Measurements from ENCODE around the gene NCDN.

The NCDN gene

DNA sequence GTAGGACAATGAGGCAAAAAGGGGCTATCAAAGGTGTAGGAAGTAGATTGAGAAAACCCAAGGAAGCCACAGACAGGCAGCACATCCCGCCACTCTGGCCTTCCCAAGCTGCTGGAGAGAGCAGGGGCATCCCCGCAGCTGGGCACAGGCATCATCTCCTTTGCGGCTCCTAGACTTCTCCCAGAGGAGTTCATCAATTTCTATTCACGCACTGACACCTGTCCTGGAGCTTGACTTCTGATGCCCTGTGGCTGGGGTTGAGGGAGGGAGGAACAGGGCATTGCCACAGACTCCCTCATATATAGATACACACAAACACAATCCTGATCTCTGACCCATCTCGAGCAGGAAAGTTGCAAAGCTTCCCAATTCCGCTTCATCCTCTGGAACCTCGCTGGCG lies 13.7 kb downstream of the NCDN start:
- DNase-seq (ENCODE audit: low read depth): no peak
- TF ChIP-seq, protein P1, sequence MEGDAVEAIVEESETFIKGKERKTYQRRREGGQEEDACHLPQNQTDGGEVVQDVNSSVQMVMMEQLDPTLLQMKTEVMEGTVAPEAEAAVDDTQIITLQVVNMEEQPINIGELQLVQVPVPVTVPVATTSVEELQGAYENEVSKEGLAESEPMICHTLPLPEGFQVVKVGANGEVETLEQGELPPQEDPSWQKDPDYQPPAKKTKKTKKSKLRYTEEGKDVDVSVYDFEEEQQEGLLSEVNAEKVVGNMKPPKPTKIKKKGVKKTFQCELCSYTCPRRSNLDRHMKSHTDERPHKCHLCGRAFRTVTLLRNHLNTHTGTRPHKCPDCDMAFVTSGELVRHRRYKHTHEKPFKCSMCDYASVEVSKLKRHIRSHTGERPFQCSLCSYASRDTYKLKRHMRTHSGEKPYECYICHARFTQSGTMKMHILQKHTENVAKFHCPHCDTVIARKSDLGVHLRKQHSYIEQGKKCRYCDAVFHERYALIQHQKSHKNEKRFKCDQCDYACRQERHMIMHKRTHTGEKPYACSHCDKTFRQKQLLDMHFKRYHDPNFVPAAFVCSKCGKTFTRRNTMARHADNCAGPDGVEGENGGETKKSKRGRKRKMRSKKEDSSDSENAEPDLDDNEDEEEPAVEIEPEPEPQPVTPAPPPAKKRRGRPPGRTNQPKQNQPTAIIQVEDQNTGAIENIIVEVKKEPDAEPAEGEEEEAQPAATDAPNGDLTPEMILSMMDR (conservative IDR thresholded peaks at IDR 0.05; ENCODE audit: low read depth, low read length): no peak
- H3K4me3 ChIP-seq (ENCODE audit: low read length): no peak overlapping the region

DNA sequence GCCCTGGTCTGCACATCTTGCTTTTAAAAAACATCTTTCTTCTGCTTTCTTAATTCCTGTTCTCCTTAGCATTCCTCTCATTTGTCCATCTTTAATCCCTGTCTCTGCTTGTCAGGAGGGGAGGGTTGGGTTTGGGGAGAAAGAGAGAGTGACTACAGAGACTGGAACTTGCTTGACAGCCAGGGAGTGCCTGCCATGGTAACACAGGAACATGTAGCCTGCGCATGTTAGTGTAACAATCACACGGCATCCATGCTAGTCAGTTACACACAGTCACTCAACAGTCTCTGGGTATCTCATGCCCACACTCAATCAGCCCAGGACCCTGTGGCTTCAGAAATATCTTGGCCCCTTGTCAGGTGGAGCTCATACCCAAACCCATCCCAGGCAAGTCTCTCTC lies 14.7 kb downstream of the NCDN start:
- no peak for DNase-seq (ENCODE audit: low read depth)
- TF ChIP-seq, protein P1 (conservative IDR thresholded peaks at IDR 0.05; ENCODE audit: low read depth, low read length): no peak
- H3K4me3 ChIP-seq (ENCODE audit: low read length): no peak overlapping the region

DNA sequence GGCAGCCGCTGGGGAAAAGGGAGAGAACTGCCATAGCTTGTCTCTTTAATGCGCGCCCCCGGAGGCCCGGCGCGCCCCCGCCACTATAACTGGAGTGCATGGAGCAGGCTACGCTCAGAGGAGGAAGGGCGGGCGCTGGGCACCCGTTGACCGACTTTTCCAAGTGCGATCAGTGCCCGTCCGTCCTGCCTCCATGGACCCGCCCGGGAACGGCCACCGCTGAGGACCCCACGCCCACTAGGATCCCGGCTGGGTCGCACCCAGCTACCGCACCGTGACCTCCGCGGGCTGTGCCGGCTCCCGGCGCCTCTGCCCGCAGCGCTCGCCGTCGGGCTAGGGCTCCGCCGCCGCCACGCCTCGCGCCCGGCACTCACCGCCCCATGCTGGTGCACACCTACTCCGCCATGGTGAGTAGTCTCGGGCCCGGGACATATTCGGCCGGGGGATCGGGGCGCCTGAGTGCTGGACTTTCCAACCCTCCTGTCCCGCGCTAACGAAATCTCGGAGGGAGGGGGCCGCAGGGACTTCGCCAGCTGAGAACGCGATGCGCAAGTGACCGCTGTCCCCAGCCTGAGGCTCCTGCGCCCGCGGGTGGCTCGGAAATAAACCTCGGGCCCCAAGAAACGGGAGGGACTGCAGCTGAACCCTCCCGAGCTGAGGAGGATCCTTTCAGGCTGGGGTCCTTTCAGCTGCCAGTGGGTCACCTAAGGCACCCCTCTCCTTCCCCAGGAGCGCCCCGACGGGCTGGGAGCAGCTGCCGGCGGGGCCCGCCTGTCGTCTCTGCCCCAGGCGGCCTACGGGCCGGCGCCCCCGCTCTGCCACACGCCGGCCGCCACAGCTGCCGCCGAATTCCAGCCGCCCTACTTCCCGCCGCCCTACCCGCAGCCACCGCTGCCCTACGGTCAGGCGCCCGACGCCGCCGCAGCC lies 15.9 kb downstream of the NCDN start, which contains the start of gene TFAP2E:
Gene TFAP2E (plus strand): TSS at position 117 of the 927 bp plus-strand sequence. CDS start 264 bp downstream, at position 381.
- DNase-seq (ENCODE audit: low read depth): no peak
- H3K4me3 ChIP-seq (ENCODE audit: low read length): peak within 1 kb of the TSS; percentile 52
- TF ChIP-seq, protein P1 (conservative IDR thresholded peaks at IDR 0.05; ENCODE audit: low read depth, low read length): no peak

DNA sequence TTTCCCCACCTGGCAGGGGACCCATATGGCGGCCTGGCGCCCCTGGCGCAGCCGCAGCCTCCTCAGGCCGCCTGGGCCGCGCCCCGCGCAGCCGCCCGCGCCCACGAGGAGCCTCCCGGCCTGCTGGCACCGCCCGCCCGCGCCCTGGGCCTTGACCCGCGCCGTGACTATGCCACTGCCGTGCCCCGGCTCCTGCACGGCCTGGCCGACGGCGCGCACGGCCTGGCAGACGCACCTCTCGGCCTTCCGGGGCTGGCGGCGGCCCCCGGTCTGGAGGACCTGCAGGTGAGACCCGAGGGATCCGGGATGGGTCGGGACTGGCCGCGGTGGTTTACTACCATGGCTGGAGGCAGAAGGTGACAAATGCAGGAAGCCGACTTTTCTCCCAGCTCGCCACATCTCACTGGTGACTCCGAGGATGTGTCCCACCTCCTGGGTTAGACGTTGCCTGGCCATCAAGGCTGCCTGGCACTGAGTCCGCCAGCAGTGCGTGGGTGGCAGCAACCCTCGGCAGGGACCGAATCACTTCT lies 16.6 kb downstream of the NCDN start:
- TF ChIP-seq, protein P1 (conservative IDR thresholded peaks at IDR 0.05; ENCODE audit: low read depth, low read length): no peak
- no peak for DNase-seq (ENCODE audit: low read depth)
- H3K4me3 ChIP-seq (ENCODE audit: low read length): no peak overlapping the region

DNA sequence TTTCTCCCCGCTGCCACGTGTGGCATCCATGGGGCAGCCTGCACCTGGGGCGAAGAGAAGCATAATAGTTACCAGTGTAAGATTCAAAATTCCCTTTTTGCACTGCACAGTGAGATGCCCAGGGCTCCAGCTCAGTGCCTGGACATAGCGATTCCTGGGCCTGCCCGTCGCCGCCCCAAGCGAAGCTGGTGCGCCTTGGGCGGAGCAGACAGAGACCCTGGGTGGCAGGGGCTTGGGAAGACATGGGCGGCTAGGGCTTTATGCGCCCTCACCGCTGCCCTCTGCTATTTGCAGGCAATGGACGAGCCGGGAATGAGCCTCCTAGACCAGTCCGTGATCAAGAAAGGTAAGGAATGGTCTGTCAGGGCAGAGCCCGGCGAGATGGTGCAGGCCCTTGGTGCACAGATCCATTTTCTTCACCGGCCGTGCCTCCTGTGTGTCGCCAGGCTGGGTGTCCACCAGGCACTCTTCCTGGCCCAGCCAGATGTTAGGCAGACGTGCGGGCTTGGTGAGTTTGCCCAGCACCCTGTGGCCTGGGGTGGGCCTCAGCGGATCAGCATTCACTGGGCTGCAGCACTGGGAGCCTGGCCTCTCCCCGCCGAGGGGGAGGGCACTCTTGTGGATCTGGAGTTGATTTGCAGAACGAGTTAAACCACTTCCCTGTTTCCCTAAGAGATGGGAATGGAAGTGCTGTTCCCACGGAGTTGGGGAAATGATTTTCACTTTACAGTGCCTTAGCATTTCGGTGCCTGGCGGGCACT lies 17.2 kb downstream of the NCDN start:
- no peak overlapping the region for H3K4me3 ChIP-seq (ENCODE audit: low read length)
- TF ChIP-seq, protein P1 (conservative IDR thresholded peaks at IDR 0.05; ENCODE audit: low read depth, low read length): no peak
- DNase-seq (ENCODE audit: low read depth): no peak

DNA sequence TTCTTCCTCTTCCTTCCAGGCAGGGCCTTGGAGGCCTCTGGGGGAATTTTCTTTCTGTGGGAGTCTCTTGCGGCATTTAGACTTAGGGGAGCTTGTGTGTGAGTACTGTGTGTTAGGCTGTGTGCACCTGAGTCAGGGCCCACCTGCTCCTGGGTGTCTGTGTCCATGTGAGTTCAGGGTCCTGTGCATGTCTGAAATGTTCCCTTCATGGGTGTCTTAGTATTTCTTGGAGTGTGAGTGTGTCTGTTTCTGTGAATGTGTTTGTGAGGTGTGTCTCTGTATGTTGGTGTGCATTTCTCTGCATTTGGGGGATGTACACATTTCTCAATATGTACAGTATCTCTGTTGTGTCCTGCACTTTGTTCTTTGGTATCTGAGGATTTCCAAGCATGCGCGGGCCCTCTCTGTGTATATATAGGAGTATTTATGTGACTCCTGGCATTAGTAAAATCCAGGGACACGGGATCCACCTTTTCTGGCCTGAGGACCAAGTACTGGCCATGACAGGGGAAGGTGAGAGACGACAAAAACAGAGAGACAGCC lies 17.9 kb downstream of the NCDN start:
- H3K4me3 ChIP-seq (ENCODE audit: low read length): no peak overlapping the region
- TF ChIP-seq, protein P1 (conservative IDR thresholded peaks at IDR 0.05; ENCODE audit: low read depth, low read length): no peak

More for the DNA sequence above, 17.9 kb downstream of the NCDN start:
- no peak for DNase-seq (ENCODE audit: low read depth)
